ENCODE data around the gene NCK2. TPM values are rescaled to one million over a fixed set of nuclear protein-coding genes. Genes with fewer than 3 reads are reported as not detected.

The NCK2 gene
- total and polyA plus RNA-seq, 2 donors from 2014 or later = 22.8 to 52.9 TPM

DNA sequence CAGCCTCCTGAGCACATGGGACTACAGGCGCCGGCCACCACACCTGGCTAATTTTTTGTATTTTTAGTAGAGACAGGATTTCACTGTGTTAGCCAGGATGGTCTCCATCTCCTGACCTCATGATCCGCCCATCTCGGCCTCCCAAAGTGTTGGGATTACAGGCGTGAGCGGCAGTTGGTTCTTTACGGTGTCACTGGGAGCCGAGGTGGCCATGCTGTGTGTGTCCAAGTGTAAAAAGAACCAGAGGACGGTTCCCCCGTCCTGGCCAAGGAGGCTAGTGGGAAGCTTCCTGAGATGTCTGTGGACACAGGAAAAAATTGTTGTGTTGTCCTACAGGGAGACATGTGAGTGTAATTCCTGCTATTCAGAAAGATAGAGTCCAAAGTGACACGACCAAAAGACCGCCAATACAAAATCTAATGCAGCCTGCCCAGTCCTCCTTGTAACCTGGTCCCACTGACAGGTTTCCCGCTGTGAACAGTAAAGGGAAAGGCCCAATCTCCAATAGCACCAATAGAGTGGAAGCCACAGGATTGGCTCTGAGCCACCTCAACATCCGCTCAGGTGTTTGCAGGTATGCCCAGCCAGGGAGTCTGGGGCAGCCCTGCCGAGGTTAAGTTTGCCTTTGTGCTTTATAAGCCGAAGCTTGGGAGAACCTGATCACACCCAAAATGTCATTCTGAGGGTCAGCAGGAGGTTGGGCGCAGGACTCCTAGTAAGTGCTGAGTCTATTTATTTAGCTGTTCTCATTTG, 40.6 kb downstream of the NCK2 start:
- Histone ChIP-seq H3K9ac (ENCODE audit: low read length in 3 of 3) (no peak overlapping the region), H3K27ac (ENCODE audit: low read depth in 2 of 2, low read length in 2 of 2) (no peak overlapping the region), H3K9me3 (ENCODE audit: control insufficient read depth in 2 of 3, insufficient read depth in 1 of 3, low read length in 3 of 3) (no peaks in the 10 kb centered on the region), H3K36me3 (ENCODE audit: control insufficient read depth in 2 of 3, insufficient read depth in 3 of 3, low read length in 3 of 3) (no peaks in the 10 kb centered on the region), H3K4me1 (ENCODE audit: control insufficient read depth in 2 of 3, insufficient read depth in 2 of 3, low read depth in 1 of 3, low read length in 3 of 3) (peaks cover 0 to 22% (median 15%) of the 10 kb centered on the region in 3 donors), H3K4me3 (ENCODE audit: low read length in 3 of 3) (no peak overlapping the region), H3K27me3 (ENCODE audit: control insufficient read depth, insufficient read depth, low read length) (no peaks in the 10 kb centered on the region)
- intact Hi-C loops (cut with DNase I) = no loop called here
- FAIRE-seq = no peak
- TF ChIP-seq, protein P1, sequence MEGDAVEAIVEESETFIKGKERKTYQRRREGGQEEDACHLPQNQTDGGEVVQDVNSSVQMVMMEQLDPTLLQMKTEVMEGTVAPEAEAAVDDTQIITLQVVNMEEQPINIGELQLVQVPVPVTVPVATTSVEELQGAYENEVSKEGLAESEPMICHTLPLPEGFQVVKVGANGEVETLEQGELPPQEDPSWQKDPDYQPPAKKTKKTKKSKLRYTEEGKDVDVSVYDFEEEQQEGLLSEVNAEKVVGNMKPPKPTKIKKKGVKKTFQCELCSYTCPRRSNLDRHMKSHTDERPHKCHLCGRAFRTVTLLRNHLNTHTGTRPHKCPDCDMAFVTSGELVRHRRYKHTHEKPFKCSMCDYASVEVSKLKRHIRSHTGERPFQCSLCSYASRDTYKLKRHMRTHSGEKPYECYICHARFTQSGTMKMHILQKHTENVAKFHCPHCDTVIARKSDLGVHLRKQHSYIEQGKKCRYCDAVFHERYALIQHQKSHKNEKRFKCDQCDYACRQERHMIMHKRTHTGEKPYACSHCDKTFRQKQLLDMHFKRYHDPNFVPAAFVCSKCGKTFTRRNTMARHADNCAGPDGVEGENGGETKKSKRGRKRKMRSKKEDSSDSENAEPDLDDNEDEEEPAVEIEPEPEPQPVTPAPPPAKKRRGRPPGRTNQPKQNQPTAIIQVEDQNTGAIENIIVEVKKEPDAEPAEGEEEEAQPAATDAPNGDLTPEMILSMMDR (IDR thresholded peaks at IDR 0.05; ENCODE audit: borderline replicate concordance, extremely low read depth, insufficient read depth) = no peak
- no peak for DNase-seq

DNA sequence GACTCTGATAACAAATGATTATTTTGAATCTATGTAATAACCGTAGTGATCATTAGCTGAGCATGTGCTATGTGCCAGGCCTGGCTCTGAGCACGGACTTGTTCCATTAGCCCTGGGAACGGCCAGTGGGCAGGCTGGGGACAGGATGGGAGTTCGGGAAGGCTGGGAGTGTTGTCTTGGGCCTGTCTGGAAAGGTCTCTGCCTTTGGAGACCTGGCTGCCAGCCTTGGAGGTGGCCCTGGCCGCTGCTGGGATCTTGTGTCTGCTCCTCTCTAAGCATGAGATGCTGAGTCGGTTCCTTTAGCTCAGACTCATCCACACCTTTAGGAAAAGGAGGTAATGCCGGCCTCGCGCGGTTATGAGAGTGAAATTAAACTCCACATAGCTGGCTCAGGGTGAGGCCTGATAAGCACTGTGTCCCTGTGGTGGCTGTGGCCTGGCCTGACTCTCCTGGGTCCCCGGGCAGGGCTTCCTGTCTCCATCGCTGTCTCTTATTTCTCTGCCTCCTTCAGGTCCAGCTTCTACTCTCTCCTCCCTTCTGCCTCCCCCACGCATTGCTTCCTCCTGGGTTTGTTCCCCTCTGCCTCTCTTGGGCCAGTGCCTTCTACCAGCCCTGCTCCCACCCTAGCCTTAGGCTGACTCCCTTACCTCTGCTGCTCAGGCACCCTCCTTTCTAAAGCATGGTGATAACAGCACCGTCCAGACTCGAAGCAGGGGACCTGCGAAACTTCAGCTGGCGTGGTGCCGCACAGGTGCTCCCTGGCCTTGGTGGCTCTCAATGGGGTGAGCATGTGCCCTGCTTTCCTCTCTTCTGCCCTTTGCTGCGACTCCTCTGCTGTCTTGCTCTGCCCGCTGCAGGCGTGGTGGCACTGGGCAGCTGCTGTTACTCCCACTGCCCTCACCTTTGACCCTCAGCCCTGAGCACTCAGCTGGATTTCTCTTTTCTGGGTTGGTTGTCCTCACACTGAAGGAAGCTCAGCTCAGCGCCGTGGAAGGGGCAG, 41.8 kb downstream of the NCK2 start:
- intact Hi-C loops (cut with DNase I) = no loop called here
- Histone ChIP-seq H3K4me3 (ENCODE audit: low read length in 3 of 3) (no peak overlapping the region), H3K27ac (ENCODE audit: low read depth in 2 of 2, low read length in 2 of 2) (no peak overlapping the region), H3K27me3 (ENCODE audit: control insufficient read depth, insufficient read depth, low read length) (no peaks in the 10 kb centered on the region), H3K36me3 (ENCODE audit: control insufficient read depth in 2 of 3, insufficient read depth in 3 of 3, low read length in 3 of 3) (no peaks in the 10 kb centered on the region), H3K9me3 (ENCODE audit: control insufficient read depth in 2 of 3, insufficient read depth in 1 of 3, low read length in 3 of 3) (no peaks in the 10 kb centered on the region), H3K9ac (ENCODE audit: low read length in 3 of 3) (no peak overlapping the region), H3K4me1 (ENCODE audit: control insufficient read depth in 2 of 3, insufficient read depth in 2 of 3, low read depth in 1 of 3, low read length in 3 of 3) (peaks cover 0 to 20% (median 15%) of the 10 kb centered on the region in 3 donors)
- DNase-seq (no peak), FAIRE-seq (no peak)
- TF ChIP-seq, protein P1 (IDR thresholded peaks at IDR 0.05; ENCODE audit: borderline replicate concordance, extremely low read depth, insufficient read depth) = no peak

DNA sequence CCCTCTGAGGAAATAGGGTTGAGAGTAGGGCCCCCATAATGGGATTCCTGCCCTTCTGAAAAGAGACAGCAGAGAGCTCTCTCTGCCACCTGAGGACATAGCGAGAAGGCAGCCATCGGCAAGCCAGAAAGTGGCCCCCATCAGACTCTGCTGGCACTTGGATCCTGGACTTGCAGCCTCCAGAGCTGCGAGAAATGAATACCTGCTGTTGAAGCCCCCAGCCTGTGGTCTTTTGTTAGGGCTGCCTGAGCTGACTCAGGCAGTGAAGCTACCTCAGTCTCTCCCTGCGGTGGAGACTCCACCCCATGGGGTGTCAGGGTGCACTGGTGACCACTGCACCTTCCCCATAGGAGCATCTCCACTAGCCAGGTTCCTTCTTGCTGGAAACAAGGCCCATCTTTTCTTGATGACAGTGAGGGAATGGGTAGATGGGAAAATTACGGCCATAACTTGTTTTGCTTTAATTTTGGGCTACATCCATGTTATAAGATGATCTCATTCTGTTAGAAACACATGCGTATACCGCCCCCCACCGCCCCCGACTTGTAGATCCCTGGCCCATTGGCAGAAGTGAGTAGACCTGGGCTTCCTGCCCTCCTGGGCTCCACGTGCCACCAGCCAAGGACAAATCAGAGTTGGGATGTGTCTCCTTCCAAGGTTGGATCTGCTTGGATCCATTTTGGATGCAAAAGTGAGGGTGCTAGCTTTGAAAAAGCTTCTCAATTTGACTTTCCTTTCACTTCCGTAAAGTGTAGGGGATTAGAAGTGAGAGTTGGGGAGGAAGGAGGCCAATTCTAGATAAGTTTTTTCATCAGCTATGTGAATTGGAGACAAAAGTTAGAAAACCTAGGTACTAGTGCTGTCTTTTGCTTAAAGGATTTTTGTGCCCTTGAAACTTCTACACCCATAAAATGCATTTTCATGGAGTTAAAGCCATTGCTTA, 42.9 kb downstream of the NCK2 start:
- H3K27me3 ChIP-seq (ENCODE audit: control insufficient read depth, insufficient read depth, low read length) = no peaks in the 10 kb centered on the region
- no peak overlapping the region for H3K27ac ChIP-seq (ENCODE audit: low read depth in 2 of 2, low read length in 2 of 2)
- TF ChIP-seq, protein P1 (IDR thresholded peaks at IDR 0.05; ENCODE audit: borderline replicate concordance, extremely low read depth, insufficient read depth) = peak; percentile 16
- no peak overlapping the region for H3K9ac ChIP-seq (ENCODE audit: low read length in 3 of 3)
- H3K9me3 ChIP-seq (ENCODE audit: control insufficient read depth in 2 of 3, insufficient read depth in 1 of 3, low read length in 3 of 3) = no peaks in the 10 kb centered on the region
- no peak overlapping the region for H3K4me3 ChIP-seq (ENCODE audit: low read length in 3 of 3)
- no peak for DNase-seq
- intact Hi-C loops (cut with DNase I) = no loop called here
- no peak for FAIRE-seq
- H3K4me1 ChIP-seq (ENCODE audit: control insufficient read depth in 2 of 3, insufficient read depth in 2 of 3, low read depth in 1 of 3, low read length in 3 of 3) = peaks cover 0 to 20% (median 14%) of the 10 kb centered on the region in 3 donors
- no peaks in the 10 kb centered on the region for H3K36me3 ChIP-seq (ENCODE audit: control insufficient read depth in 2 of 3, insufficient read depth in 3 of 3, low read length in 3 of 3)

All from kidney (tissue), 14 donors.